OCI-LY1 (cell line): ENCODE results near the gene TP53BP2.

Source experiments
- CTCF ChIP-seq: fragments of 200-600 bp; sonication (generic), shearing (Covaris generic); IDR thresholded peaks from 2 replicates; pipeline ENCODE4 v1.5.1; 2017; ENCODE audit warnings: mild to moderate bottlenecking, antibody characterized with exemption, low read length, moderate library complexity, mixed read lengths
- EZH2 ChIP-seq: fragments of 200-600 bp; sonication (generic), shearing (Covaris generic); IDR thresholded peaks from 2 replicates; pipeline ENCODE4 v1.8.0; 2017; ENCODE audit warnings: borderline replicate concordance, mixed run types, mild to moderate bottlenecking, antibody characterized with exemption, low read length, moderate library complexity, mixed read lengths

GRCh38 chr1:223776826-223777454 lies 68.8 kb downstream of the TP53BP2 start:
- no peak for TF ChIP-seq CTCF
- no peak for TF ChIP-seq EZH2
